T-helper 2 cell treated with Interferon-gamma antibody and Interleukin-4, amounts not matched to agents 5 μg/mL and 100 μg/mL, for 36 hours (primary cell): ENCODE data around the gene HOATZ.
A peak's percentile ranks its signal among the peaks of the same experiment; 100 is the strongest.

ENCODE experiments used
- DNase-seq: peaks from one replicate; pipeline ENCODE4 v3.0.0; 2021; ENCODE audit warnings: low spot score
- H3K27ac Mint-ChIP-seq: one replicate; pipeline ENCODE4 v1.8.0; 2021; ENCODE audit warnings: mild to moderate bottlenecking, mixed read lengths
- H3K27me3 Mint-ChIP-seq: one replicate; pipeline ENCODE4 v1.8.0; 2021; ENCODE audit warnings: low read depth, mixed read lengths
- H3K36me3 Mint-ChIP-seq: one replicate; pipeline ENCODE4 v1.8.0; 2021; ENCODE audit warnings: low read depth, mixed read lengths
- H3K4me1 Mint-ChIP-seq: one replicate; pipeline ENCODE4 v1.8.0; 2021; ENCODE audit warnings: low read depth, mixed read lengths
- H3K4me3 Mint-ChIP-seq: one replicate; pipeline ENCODE4 v1.8.0; 2022; ENCODE audit warnings: mild to moderate bottlenecking, moderate library complexity, mixed read lengths
- H3K9me3 Mint-ChIP-seq: one replicate; pipeline ENCODE4 v1.8.0; 2021; ENCODE audit warnings: mixed read lengths

HOATZ gene

DNA sequence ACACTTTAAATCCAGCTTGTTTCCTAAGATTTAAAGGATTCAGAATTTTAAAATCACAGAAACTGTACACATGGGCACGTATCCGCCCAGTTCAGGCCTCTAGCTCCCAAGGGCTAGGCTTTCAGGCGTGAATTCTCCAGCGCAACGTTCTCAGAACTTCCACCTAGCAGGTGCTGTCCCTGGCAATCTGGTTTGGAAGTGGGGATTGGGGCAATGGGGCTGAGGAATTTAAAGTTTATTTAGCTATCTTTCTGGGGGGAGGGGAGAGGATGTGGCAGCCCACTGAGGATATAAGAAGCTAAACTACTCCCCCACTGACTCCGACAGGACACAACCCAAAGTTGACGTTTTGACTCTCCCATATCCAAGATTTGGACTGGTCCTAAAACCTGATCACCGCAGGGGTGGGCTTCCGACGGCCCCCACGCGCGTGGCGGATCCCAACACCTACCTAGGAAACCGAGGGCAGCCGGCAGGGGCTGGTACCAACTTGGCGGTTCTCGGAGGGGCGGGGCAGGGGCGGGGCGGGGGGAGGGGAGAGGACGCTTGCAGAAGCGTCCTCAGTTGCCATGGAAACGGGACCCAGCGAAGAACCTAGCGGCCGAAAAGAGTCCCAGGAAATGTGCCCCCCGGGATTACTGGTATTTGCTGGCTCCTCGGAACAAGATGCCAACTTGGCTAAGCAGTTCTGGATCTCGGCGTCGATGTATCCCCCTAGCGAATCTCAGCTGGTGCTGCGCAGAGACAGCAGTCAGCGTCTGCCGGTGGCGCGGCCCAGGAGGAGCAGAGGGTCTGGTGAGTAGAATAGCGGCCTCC, at the start of gene HOATZ:
Gene HOATZ (plus strand): TSS at position 563 of the 816 bp plus-strand sequence. CDS start 7 bp downstream, at position 570.
- peaks cover 40% of the 10 kb centered on the region for H3K27me3 Mint-ChIP-seq
- peaks cover 5% of the 10 kb centered on the region for H3K4me1 Mint-ChIP-seq
- H3K36me3 Mint-ChIP-seq, result no peaks in the 10 kb centered on the region
- H3K27ac Mint-ChIP-seq, result no peak within 1 kb of the TSS
- H3K9me3 Mint-ChIP-seq, result no peaks in the 10 kb centered on the region
- H3K4me3 Mint-ChIP-seq, result peak within 1 kb of the TSS; percentile 35
- no peak for DNase-seq

DNA sequence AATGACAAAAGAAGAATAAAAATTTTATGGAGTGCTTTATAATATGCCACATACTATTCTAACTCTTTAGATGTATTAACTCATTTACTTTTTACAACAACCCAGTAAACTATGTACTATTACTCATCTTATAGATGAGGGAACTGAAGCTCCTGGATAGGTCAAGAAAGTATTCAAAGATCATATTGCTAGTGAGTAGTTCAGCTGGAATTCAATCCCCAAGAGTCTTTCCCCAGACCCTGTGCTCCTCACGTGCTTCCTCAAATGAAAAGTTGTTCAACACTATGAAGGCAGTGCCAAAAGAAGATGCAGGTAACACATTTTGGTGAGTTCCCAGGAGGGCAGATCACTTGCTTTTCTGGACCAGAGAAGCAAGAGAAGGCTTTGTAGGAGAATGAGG, 49.2 kb upstream of the HOATZ start:
- H3K4me1 Mint-ChIP-seq, result peaks cover 7% of the 10 kb centered on the region
- DNase-seq, result no peak
- H3K27ac Mint-ChIP-seq, result no peak overlapping the region
- peaks cover 25% of the 10 kb centered on the region for H3K27me3 Mint-ChIP-seq
- H3K9me3 Mint-ChIP-seq, result no peaks in the 10 kb centered on the region
- no peak overlapping the region for H3K4me3 Mint-ChIP-seq
- H3K36me3 Mint-ChIP-seq, result no peaks in the 10 kb centered on the region

DNA sequence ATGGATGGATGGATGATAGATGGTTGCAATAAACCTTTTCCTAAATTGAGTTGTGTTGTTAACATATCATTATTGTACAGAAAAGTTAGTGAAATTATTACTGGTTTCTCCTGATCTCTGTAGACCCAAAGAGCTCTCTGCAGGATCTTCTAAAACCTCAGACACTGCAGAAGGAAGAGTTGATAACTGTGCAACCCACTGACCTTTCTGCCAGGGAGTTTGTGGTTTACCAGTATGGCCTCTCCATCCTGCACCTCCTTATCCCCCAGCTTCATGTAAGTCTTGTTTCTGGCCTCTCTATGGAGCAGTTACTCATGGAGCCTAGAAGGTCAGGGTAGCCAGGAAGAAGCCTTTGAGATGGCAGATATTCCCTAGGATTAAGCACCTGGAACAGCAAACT, 48.0 kb upstream of the HOATZ start:
- peaks cover 7% of the 10 kb centered on the region for H3K4me1 Mint-ChIP-seq
- H3K4me3 Mint-ChIP-seq, result no peak overlapping the region
- no peak overlapping the region for H3K27ac Mint-ChIP-seq
- peaks cover 19% of the 10 kb centered on the region for H3K27me3 Mint-ChIP-seq
- DNase-seq, result no peak
- H3K9me3 Mint-ChIP-seq, result no peaks in the 10 kb centered on the region
- no peaks in the 10 kb centered on the region for H3K36me3 Mint-ChIP-seq

DNA sequence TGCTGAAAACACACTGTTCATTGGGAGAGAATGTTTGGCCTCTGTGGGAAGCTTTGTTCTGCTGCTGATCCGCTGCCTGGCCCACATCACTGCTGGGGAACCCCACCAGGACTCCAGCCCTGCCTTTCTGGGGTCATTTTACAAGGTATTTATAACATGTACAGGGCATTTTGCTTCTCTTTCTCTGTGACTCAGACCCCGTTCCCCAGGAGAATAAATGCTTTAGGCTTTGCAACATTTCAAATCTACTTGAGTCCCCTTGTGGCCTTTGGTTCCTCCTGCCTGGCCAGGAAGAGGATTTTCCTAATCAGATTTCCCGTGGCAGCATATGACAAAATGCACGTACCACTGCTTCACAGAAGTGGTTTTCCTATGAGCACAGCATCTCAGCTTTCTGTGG, 45.4 kb upstream of the HOATZ start:
- no peaks in the 10 kb centered on the region for H3K36me3 Mint-ChIP-seq
- no peak overlapping the region for H3K4me3 Mint-ChIP-seq
- DNase-seq, result no peak
- H3K4me1 Mint-ChIP-seq, result peaks cover 7% of the 10 kb centered on the region
- H3K9me3 Mint-ChIP-seq, result no peaks in the 10 kb centered on the region
- H3K27me3 Mint-ChIP-seq, result peaks cover 15% of the 10 kb centered on the region
- H3K27ac Mint-ChIP-seq, result no peak overlapping the region

DNA sequence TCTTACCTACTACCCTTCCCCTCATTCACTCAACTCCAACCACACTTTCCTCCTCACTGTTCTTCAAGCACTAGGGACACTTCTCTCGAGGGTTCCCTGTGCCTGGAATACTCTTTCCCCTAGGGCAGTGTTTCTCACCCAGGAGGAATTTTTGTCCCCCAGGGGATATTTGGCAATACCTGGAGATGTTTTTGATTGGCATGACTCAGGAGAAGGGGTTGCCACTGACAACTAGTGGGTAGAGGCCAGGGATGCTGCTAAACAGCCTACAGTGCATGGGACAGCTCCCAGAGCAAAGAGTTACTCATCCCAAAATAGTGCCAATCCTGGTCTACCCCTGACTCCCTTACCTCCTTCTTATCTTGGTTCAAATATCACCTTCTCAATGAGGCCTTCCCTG, 42.4 kb upstream of the HOATZ start:
- Mint-ChIP-seq H3K27me3 (peaks cover 11% of the 10 kb centered on the region), H3K9me3 (no peaks in the 10 kb centered on the region), H3K4me1 (peaks cover 7% of the 10 kb centered on the region), H3K36me3 (no peaks in the 10 kb centered on the region), H3K27ac (no peak overlapping the region), H3K4me3 (no peak overlapping the region)
- no peak for DNase-seq

DNA sequence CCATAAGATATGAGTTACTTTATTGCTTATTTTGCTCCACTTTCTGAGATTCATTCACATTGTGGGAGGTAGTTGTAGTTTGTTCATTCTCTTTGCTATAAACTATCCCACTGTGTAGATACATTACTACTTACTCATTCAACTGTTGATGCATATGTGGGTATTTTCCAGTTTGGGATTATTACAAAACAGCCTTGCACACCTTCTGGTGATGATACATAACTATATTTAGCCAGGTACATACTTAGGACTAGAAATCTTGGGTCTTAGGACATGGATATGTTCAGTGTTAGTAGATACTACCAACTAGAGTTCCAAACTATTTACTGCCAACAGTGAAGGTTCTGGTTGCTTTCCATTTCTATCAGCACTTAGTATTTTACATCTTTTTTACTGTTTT, 40.1 kb upstream of the HOATZ start:
- no peak overlapping the region for H3K4me3 Mint-ChIP-seq
- H3K9me3 Mint-ChIP-seq, result no peaks in the 10 kb centered on the region
- H3K27me3 Mint-ChIP-seq, result peaks cover 7% of the 10 kb centered on the region
- H3K27ac Mint-ChIP-seq, result no peak overlapping the region
- no peaks in the 10 kb centered on the region for H3K36me3 Mint-ChIP-seq
- DNase-seq, result no peak
- peaks cover 3% of the 10 kb centered on the region for H3K4me1 Mint-ChIP-seq

DNA sequence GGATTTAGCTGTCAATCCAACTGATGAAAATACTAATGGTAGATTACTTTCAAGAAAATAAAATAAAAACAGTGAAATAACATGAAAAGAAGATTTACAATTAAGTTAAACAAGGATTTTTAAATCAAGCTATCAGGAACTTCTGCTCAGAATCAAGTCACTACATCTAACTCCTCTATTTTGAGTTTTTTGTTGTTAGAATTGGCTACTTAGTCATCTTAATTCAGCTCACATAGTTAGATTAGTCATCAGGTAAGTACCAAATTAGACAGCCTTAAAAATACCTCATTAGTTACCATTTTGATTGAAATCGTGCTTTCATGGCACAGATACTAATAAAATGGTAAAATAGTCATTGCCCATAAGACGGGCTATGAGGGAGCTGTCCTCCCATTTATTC, 38.2 kb upstream of the HOATZ start:
- Mint-ChIP-seq H3K4me3 (no peak overlapping the region), H3K27me3 (peaks cover 15% of the 10 kb centered on the region), H3K9me3 (no peaks in the 10 kb centered on the region), H3K27ac (no peak overlapping the region), H3K36me3 (no peaks in the 10 kb centered on the region), H3K4me1 (peaks cover 1% of the 10 kb centered on the region)
- DNase-seq, result no peak

DNA sequence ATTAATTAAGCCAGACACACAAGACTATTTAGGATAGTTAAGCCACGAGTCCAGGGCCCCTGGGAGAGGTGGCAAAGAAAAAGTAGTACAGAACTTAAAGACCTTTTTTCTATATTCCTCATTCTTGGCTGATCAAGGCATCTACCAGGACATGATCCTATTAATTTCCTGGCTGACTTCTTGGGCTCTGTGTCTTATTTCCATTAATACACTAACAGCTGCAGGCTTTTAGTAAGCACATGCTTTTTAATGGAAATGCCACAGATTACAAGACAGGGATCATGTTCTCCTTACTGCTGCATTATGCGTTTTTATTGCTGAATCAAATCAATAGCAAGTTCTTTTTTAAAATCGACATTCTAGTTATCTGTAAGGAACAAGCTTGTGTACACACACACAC, 37.6 kb upstream of the HOATZ start:
- Mint-ChIP-seq H3K27me3 (peaks cover 15% of the 10 kb centered on the region), H3K27ac (no peak overlapping the region), H3K4me1 (peaks cover 1% of the 10 kb centered on the region), H3K4me3 (no peak overlapping the region), H3K9me3 (no peaks in the 10 kb centered on the region), H3K36me3 (no peaks in the 10 kb centered on the region)
- DNase-seq, result no peak

DNA sequence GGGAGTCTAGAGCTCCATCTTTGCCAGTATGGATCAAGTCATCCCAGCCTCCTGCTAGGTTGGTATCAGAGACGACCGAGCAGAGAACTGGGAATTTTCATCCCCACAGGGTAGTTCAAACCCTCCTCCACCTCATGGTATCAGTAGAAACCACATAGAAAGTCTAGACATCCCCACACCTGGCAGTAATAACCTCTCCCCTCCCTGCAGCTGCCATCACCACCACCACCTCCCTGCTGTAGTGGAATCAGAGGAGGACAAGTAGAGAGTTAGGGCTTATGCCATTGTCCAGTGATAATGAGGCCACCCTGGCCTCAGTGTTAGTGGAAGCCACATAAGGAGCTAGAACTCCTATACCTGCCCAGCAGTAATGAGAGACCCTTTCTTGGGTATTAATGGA, 36.7 kb upstream of the HOATZ start:
- no peak for DNase-seq
- H3K27me3 Mint-ChIP-seq, result peaks cover 18% of the 10 kb centered on the region
- no peak overlapping the region for H3K4me3 Mint-ChIP-seq
- no peak overlapping the region for H3K27ac Mint-ChIP-seq
- H3K4me1 Mint-ChIP-seq, result peaks cover 1% of the 10 kb centered on the region
- peaks cover 6% of the 10 kb centered on the region for H3K9me3 Mint-ChIP-seq
- H3K36me3 Mint-ChIP-seq, result no peaks in the 10 kb centered on the region

DNA sequence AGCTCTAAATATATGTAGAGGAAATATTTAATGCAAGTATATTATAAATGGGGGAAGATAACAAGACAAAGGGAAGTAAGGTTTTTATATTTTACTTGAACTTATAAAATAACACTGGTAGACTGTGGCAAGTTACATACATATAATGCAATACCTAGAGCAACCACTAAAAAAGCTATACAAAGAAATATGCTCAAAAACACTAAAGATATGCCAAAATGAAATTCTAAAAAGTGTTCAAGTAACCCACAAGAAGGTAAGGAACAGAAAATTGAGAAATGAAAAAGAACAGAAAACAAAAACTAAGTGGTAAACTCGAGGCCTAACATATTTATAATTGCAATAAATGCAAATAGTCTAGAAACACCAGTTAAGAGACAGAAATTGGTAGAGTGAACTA, 34.9 kb upstream of the HOATZ start:
- Mint-ChIP-seq H3K27ac (no peak overlapping the region), H3K27me3 (peaks cover 28% of the 10 kb centered on the region), H3K36me3 (no peaks in the 10 kb centered on the region), H3K4me1 (peaks cover 1% of the 10 kb centered on the region), H3K4me3 (no peak overlapping the region), H3K9me3 (peaks cover 17% of the 10 kb centered on the region)
- no peak for DNase-seq

DNA sequence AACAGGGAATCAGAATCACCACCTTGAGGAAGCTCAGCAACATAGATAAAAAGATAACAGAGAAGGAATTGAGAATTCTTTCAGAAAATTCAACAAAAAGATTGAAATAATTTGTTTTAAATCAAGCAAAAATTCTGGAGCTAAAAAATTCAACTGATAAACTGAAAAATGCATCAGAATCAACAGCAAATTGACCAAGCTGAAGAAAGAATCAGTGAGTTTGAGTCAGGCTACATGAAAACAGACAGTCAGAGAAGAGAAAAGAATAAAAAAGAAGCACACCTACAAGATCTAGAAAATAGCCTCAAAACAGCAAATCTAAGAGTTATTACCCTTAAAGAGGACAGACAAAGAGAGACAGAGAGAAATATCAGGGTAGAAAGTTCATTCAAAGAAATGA, 31.1 kb upstream of the HOATZ start:
- peaks cover 29% of the 10 kb centered on the region for H3K27me3 Mint-ChIP-seq

DNA sequence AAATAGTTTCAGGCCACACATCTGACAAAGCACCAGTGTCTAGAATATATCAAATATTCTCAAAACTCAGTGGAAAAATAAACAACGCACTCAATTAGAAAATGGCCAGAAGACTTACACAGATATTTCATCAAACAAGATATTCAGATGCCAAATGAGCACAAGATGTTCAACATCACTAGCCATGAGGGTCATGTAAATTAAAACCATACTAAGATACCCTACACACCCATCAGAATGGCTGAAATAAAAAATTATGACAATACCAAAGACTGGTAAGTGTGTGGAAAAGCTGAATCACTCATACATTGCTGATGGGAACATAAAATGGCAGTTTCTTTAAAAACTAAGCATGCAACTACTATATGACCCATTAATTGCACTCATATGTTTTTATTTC, 24.1 kb upstream of the HOATZ start:
- Mint-ChIP-seq H3K4me1 (no peaks in the 10 kb centered on the region), H3K36me3 (no peaks in the 10 kb centered on the region), H3K9me3 (peaks cover 13% of the 10 kb centered on the region), H3K27me3 (peaks cover 26% of the 10 kb centered on the region), H3K27ac (no peak overlapping the region), H3K4me3 (no peak overlapping the region)
- DNase-seq, result no peak

More for the DNA sequence above, 31.1 kb upstream of the HOATZ start:
- Mint-ChIP-seq H3K4me3 (no peak overlapping the region), H3K27ac (no peak overlapping the region), H3K9me3 (peaks cover 29% of the 10 kb centered on the region), H3K4me1 (peaks cover 1% of the 10 kb centered on the region), H3K36me3 (no peaks in the 10 kb centered on the region)
- DNase-seq, result no peak

DNA sequence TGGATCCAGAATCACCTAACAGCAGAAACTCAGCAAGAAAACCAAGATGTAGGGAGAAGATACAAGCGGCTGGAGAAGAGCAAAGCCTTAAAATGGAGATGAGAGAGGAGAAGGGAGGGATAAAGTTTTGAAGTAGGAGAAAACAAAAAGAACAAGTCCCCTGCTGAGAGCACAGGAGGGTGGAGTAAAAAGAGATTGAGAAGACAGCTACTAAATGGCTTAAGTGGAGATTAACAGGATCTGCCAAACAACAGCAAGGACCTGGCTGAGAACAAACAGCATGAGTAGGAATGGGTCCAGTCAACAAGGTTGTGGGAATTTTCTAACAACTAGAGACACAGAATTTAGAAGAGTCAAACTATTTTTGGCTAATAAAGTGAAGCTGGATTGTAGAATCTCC, 20.5 kb upstream of the HOATZ start:
- no peak overlapping the region for H3K4me3 Mint-ChIP-seq
- no peaks in the 10 kb centered on the region for H3K9me3 Mint-ChIP-seq
- H3K27ac Mint-ChIP-seq, result no peak overlapping the region
- no peak for DNase-seq
- H3K27me3 Mint-ChIP-seq, result peaks cover 39% of the 10 kb centered on the region
- H3K4me1 Mint-ChIP-seq, result no peaks in the 10 kb centered on the region
- H3K36me3 Mint-ChIP-seq, result no peaks in the 10 kb centered on the region

DNA sequence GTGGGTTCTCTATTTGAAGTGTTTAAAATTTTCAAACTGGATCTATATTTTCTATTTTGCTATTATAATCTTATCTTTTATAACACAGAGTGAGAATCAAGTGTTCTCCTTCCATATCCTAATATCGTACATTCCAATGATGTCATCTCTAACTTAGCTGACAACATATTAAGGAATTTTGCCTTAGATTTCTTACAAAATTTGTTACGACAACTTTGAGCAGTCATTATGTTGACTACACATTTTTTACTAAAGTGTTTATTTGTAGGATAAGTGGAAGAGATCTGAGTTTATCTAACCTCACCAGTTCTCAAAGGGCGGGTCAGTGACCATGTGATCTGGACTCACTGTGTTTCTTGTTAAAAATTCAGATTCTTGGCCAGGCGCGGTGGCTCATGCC, 15.1 kb upstream of the HOATZ start:
- H3K4me1 Mint-ChIP-seq, result no peaks in the 10 kb centered on the region
- H3K9me3 Mint-ChIP-seq, result no peaks in the 10 kb centered on the region
- peaks cover 51% of the 10 kb centered on the region for H3K27me3 Mint-ChIP-seq
- no peak overlapping the region for H3K4me3 Mint-ChIP-seq
- no peaks in the 10 kb centered on the region for H3K36me3 Mint-ChIP-seq
- DNase-seq, result no peak
- H3K27ac Mint-ChIP-seq, result no peak overlapping the region

DNA sequence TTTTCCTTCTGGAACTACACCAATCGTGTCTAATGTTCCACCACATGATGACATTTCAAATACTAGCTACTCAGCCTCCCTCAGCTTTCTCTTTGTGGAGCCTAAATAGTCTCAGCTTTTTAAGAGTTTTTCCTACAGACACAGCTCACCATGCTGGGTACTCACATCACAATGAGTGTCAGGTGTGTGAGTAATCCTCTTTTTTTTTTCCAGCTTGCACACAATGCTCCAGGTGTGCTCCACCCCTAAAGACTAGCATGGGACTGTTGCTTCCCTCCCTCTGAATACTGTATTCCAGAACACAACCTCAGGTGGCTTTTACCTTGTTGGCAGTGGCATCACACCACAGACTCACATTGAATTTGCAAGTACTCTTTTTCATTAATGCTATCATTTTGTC, 14.1 kb upstream of the HOATZ start:
- Mint-ChIP-seq H3K36me3 (no peaks in the 10 kb centered on the region), H3K4me1 (no peaks in the 10 kb centered on the region), H3K9me3 (no peaks in the 10 kb centered on the region), H3K27me3 (peaks cover 55% of the 10 kb centered on the region), H3K4me3 (no peak overlapping the region), H3K27ac (no peak overlapping the region)
- no peak for DNase-seq
